Measurements from ENCODE around the gene SLC16A7. TPM values are rescaled to one million over a fixed set of nuclear protein-coding genes. Genes with fewer than 3 reads are reported as not detected.

SLC16A7 gene
- total RNA-seq, 4 donors from 2014 or later: 0.80 to 29.9 (median 12.3) TPM

DNA sequence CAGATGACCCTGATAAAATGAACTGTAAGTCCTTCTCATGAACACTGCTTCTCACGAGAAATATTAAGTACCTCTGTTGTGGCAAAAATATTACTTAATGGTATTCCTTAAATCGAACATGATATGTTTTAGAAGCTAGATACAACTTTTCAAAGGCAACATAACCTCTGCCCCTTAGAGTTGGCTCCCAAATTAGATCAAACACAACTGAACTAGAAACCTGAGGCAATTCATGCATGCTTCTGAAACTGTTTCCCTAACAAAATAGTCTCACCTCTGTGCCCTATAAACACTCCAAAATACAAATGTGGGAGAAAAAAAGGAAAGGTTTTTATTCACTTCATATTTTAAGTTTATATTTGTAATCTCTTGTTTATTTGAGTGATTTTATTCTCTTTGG lies 121.6 kb downstream of the SLC16A7 start:
- no peak for DNase-seq

DNA sequence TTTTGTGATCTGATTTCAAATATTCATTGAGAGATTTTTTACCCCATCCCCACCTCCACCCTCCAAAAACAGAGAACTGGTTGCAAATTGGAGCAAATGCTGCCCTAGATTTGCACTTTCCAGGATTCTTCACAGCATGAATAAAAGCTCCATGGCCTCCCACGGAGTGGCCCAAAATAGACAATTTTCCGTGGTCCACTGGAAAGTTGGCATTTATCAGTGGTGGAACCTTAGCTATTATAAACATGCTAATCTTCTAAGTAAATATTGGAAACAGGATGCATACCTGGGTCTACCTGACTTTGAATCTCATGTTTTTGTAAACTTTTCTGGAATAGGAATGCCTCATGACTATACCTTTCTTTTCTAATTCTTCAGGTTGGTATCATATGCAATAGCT lies 123.9 kb downstream of the SLC16A7 start:
- in situ Hi-C loops (cut with MboI; ENCODE audit: low pct_ligation_motif_present in 1 of 4, low pct_unique_long_range_greater_than_20kb in 1 of 4, low sequenced_read_pairs in 3 of 4) (no loop called here), intact Hi-C loops (cut with DNase I; ENCODE audit: low total_unique reads) (no loop called here)

More for the DNA sequence above, 121.6 kb downstream of the SLC16A7 start:
- H3K27me3 ChIP-seq: no peaks in the 10 kb centered on the region
- no peak overlapping the region for H3K4me3 ChIP-seq
- TF ChIP-seq EP300 (IDR thresholded peaks at IDR 0.05; ENCODE audit: low read depth) (no peak), POLR2AphosphoS5 (IDR thresholded peaks at IDR 0.05) (no peak), POLR2A (IDR thresholded peaks at IDR 0.05) (no peak)
- TF ChIP-seq, protein P1, sequence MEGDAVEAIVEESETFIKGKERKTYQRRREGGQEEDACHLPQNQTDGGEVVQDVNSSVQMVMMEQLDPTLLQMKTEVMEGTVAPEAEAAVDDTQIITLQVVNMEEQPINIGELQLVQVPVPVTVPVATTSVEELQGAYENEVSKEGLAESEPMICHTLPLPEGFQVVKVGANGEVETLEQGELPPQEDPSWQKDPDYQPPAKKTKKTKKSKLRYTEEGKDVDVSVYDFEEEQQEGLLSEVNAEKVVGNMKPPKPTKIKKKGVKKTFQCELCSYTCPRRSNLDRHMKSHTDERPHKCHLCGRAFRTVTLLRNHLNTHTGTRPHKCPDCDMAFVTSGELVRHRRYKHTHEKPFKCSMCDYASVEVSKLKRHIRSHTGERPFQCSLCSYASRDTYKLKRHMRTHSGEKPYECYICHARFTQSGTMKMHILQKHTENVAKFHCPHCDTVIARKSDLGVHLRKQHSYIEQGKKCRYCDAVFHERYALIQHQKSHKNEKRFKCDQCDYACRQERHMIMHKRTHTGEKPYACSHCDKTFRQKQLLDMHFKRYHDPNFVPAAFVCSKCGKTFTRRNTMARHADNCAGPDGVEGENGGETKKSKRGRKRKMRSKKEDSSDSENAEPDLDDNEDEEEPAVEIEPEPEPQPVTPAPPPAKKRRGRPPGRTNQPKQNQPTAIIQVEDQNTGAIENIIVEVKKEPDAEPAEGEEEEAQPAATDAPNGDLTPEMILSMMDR (IDR thresholded peaks at IDR 0.05): no peak
- H3K36me3 ChIP-seq: no peaks in the 10 kb centered on the region
- no peak overlapping the region for H3K27ac ChIP-seq
- no peaks in the 10 kb centered on the region for H3K9me3 ChIP-seq
- intact Hi-C loops (cut with DNase I; ENCODE audit: low total_unique reads) (no loop called here), in situ Hi-C loops (cut with MboI; ENCODE audit: low pct_ligation_motif_present in 1 of 4, low pct_unique_long_range_greater_than_20kb in 1 of 4, low sequenced_read_pairs in 3 of 4) (no loop called here)
- WGBS, 2 donors (ENCODE audit: low coverage in 1 of 2): 71 to 77% methylated on average over 2 of the region's 2 CpGs
- H3K4me1 ChIP-seq: no peaks in the 10 kb centered on the region

DNA sequence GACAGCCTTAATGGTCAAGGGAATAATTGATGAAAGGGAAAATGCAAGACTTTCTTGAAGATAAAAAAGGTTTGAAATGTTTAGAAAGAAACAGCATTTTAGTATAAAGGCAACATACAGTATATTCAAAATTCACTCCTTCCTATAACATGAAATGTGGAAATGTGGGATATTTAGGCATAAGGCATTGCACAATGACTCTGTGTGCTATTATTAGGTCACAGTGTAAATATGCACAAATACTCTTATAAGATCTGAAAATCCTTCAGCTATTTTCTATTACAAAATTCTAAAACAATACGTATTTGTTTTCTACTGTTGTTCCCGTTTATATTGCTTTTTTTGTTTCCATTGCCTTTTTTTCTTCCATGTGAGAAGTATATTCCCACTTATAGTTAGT lies 127.7 kb downstream of the SLC16A7 start:
- no peak overlapping the region for H3K4me3 ChIP-seq
- TF ChIP-seq, protein P1 (IDR thresholded peaks at IDR 0.05): no peak
- TF ChIP-seq POLR2AphosphoS5 (IDR thresholded peaks at IDR 0.05) (no peak), EP300 (IDR thresholded peaks at IDR 0.05; ENCODE audit: low read depth) (no peak), POLR2A (IDR thresholded peaks at IDR 0.05) (no peak)
- H3K27me3 ChIP-seq: no peaks in the 10 kb centered on the region
- intact Hi-C loops (cut with DNase I; ENCODE audit: low total_unique reads): no loop called here
- in situ Hi-C loops (cut with MboI; ENCODE audit: low pct_ligation_motif_present in 1 of 4, low pct_unique_long_range_greater_than_20kb in 1 of 4, low sequenced_read_pairs in 3 of 4): no loop called here
- no peak overlapping the region for H3K27ac ChIP-seq
- no peaks in the 10 kb centered on the region for H3K4me1 ChIP-seq
- WGBS, 2 donors (ENCODE audit: low coverage in 1 of 2): 90 to 93% methylated on average over 2 of the region's 2 CpGs
- no peak for DNase-seq
- H3K36me3 ChIP-seq: no peaks in the 10 kb centered on the region
- H3K9me3 ChIP-seq: no peaks in the 10 kb centered on the region

More for the DNA sequence above, 123.9 kb downstream of the SLC16A7 start:
- TF ChIP-seq EP300 (IDR thresholded peaks at IDR 0.05; ENCODE audit: low read depth): no peak
- TF ChIP-seq POLR2A (IDR thresholded peaks at IDR 0.05): no peak
- TF ChIP-seq, protein P1 (IDR thresholded peaks at IDR 0.05): no peak
- no peak for TF ChIP-seq POLR2AphosphoS5 (IDR thresholded peaks at IDR 0.05)
- Histone ChIP-seq H3K27me3 (no peaks in the 10 kb centered on the region), H3K4me3 (no peak overlapping the region), H3K9me3 (no peaks in the 10 kb centered on the region), H3K36me3 (no peaks in the 10 kb centered on the region), H3K4me1 (no peaks in the 10 kb centered on the region), H3K27ac (no peak overlapping the region)
- DNase-seq: no peak
- WGBS, 2 donors (ENCODE audit: low coverage in 1 of 2): 66 to 69% methylated on average over 2 of the region's 2 CpGs

DNA sequence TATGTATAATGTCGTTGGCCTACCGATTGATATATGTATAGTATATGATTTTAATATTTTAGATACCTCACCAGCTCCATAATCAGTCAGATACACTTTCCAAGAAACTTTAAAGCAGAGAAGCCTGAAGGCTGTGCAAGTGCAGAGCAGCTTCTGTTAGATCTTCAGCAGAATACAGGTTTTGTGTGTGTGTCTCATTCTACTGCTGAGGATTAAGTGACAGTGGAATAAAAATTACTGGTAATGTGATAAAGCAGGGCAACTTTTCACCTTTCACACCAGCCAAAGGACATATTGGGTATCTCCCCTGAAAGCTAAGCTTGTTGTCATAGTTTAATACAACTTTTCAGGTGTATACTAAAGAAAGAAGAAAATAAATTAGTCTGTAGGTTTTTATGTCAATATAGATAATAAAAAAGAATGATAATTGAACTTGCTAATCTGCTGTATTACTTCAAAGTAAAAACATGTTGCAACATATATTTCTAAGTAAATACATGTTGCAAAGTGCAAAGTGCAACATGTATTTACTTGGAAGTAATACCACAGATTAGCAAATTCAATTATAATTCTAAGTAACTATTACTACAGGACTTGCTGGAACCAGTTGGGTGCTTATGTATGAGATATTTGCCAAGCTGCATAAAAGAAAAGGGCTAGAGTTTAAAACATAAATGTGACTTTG lies 128.3 kb downstream of the SLC16A7 start:
- H3K4me1 ChIP-seq: no peaks in the 10 kb centered on the region
- in situ Hi-C loops (cut with MboI; ENCODE audit: low pct_ligation_motif_present in 1 of 4, low pct_unique_long_range_greater_than_20kb in 1 of 4, low sequenced_read_pairs in 3 of 4) (no loop called here), intact Hi-C loops (cut with DNase I; ENCODE audit: low total_unique reads) (no loop called here)
- H3K27me3 ChIP-seq: no peaks in the 10 kb centered on the region
- WGBS, 2 donors (ENCODE audit: low coverage in 1 of 2): 89 to 91% methylated on average over 2 of the region's 2 CpGs
- no peak overlapping the region for H3K4me3 ChIP-seq
- no peak overlapping the region for H3K27ac ChIP-seq
- H3K36me3 ChIP-seq: no peaks in the 10 kb centered on the region
- no peaks in the 10 kb centered on the region for H3K9me3 ChIP-seq
- DNase-seq: no peak
- TF ChIP-seq EP300 (IDR thresholded peaks at IDR 0.05; ENCODE audit: low read depth) (no peak), POLR2A (IDR thresholded peaks at IDR 0.05) (no peak), POLR2AphosphoS5 (IDR thresholded peaks at IDR 0.05) (no peak)
- TF ChIP-seq, protein P1 (IDR thresholded peaks at IDR 0.05): no peak
